Fibroblast of the aortic adventitia (primary cell): ENCODE measurements around the gene HEPHL1. TPM values are rescaled to one million over a fixed set of nuclear protein-coding genes. Genes with fewer than 3 reads are reported as not detected.
"Not testable (repeated sequence)": the region's sequence is repeated elsewhere in the genome, so short reads cannot be mapped to it uniquely, and the experiment has no call there.

Experiments used
- DNase-seq: peaks from one replicate; pipeline ENCODE4 v3.0.0-alpha.2; 2010; ENCODE audit warnings: low read depth
- H3K4me3 ChIP-seq: 2 replicates; pipeline ENCODE4 v1.5.1; 2011; ENCODE audit warnings: low read depth, mild to moderate bottlenecking, control low read depth, low read length, moderate library complexity
- total RNA-seq: library from RNA; depleted of rRNA; stranded (reverse); fragments of >200 nt; gene quantifications from 2 replicates; pipeline ENCODE4 v1.2.3, GENCODE V29; 2012; ENCODE audit warnings: low replicate concordance
- TF ChIP-seq, protein P1 (sequence below): IDR thresholded peaks from 2 replicates; pipeline ENCODE4 v1.5.1; 2011; ENCODE audit warnings: mild to moderate bottlenecking, low read length, control low read depth, inconsistent platforms; ENCODE audit not compliant: insufficient read depth

Gene HEPHL1, protein sequence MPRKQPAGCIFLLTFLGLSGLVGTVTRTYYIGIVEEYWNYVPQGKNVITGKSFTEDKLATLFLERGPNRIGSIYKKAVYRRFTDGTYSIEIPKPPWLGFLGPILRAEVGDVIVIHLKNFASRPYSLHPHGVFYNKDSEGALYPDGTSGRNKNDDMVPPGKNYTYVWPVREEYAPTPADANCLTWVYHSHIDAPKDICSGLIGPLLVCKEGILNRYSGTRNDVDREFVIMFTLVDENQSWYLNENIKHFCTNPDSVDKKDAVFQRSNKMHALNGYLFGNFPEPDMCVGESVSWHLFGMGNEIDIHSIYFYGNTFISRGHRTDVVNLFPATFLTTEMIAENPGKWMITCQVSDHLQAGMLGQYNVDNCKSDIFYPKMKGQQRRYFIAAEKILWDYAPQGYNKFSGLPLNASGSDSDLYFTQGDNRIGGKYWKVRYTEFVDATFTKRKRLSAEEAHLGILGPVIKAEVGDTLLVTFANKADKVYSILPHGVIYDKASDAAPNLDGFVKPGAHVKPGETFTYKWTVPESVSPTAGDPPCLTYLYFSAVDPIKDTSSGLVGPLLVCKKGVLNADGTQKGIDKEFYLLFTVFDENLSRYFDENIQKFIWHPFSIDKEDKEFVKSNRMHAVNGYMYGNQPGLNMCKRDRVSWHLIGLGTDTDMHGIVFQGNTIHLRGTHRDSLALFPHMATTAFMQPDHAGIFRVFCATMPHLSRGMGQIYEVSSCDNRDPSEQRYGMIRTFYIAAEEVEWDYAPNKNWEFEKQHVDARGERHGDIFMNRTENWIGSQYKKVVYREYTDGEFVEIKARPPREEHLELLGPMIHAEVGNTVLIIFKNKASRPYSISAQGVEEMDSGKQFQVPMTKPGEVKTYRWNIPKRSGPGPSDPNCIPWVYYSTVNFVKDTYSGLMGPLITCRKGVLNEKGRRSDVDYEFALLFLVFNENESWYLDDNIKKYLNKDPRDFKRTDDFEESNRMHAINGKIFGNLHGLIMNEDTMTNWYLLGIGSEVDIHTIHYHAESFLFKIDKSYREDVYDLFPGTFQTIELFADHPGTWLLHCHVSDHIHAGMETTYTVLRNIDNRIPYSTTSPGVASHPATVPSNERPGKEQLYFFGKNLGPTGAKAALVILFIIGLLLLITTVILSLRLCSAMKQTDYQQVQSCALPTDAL
- not detected in 2 replicates for total RNA-seq

- DNase-seq, result no peak
- no peak within 1 kb of the TSS for H3K4me3 ChIP-seq
- TF ChIP-seq, protein P1, sequence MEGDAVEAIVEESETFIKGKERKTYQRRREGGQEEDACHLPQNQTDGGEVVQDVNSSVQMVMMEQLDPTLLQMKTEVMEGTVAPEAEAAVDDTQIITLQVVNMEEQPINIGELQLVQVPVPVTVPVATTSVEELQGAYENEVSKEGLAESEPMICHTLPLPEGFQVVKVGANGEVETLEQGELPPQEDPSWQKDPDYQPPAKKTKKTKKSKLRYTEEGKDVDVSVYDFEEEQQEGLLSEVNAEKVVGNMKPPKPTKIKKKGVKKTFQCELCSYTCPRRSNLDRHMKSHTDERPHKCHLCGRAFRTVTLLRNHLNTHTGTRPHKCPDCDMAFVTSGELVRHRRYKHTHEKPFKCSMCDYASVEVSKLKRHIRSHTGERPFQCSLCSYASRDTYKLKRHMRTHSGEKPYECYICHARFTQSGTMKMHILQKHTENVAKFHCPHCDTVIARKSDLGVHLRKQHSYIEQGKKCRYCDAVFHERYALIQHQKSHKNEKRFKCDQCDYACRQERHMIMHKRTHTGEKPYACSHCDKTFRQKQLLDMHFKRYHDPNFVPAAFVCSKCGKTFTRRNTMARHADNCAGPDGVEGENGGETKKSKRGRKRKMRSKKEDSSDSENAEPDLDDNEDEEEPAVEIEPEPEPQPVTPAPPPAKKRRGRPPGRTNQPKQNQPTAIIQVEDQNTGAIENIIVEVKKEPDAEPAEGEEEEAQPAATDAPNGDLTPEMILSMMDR, result no peak
Observed at GRCh38 chr11:94020777-94021481, at the start of gene HEPHL1. HEPHL1 (plus strand) TSS chr11:94021354; CDS start chr11:94021369, 15 bp downstream.

- no peak for DNase-seq
- TF ChIP-seq, protein P1, result no peak
- H3K4me3 ChIP-seq, result no peak overlapping the region
Observed at GRCh38 chr11:93972790-93973189, 48.4 kb upstream of the HEPHL1 start.

DNA sequence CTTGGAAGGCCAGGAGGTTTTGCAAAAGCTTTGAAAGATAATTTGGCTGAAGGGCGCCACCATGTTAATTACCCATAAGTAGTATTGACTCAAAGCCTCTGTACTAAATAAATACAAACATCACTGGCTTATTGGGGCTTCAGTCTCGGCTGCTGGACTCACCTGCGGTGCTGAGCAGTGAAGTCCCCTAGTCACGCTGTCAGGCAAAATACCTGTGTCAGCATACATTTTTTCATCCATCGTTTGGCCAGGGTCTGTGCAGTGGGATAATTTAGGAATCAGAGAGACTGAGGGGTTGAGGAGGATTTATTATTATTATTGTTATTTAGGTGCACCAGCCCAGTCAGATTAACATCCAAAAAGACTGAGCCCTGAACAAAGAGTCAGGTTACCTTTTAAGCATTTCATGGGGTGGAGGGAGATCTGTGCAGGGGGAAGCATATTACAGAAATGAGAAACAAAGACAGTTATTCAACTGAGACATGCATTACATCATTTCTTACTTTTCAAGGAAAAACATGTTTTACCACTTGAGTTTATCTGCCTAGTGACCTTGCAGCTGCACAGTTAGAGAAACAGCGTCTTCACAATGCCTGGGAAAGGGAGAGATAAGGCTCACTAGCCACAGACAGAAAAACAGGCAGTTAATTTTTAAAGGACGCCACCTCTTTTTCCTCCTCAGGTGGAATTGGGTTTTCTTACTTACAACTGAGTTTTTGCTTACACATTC is 47.7 kb upstream of the HEPHL1 start:
- DNase-seq, result peak; percentile 5
- H3K4me3 ChIP-seq, result not testable (repeated sequence)

DNA sequence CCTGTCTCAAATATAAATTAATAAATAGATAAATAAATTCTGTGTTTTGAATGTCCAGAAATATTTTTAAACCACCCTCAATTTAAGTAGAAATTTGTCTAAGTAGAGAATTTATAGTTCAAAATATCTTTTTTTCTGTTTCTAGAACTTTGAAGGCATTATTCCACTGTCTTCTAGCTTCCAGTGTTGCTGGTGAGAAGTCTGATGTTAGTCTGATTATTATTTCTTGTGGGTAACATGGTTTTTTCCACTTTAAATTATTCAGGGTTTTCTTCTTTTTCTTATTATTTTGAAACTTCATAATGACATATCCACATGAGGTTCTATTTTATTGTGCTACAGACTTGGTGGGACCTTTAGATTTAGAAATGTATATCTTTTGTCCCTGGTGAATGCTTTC is 46.4 kb upstream of the HEPHL1 start:
- H3K4me3 ChIP-seq, result no peak overlapping the region
- TF ChIP-seq, protein P1, result no peak
- DNase-seq, result no peak

DNA sequence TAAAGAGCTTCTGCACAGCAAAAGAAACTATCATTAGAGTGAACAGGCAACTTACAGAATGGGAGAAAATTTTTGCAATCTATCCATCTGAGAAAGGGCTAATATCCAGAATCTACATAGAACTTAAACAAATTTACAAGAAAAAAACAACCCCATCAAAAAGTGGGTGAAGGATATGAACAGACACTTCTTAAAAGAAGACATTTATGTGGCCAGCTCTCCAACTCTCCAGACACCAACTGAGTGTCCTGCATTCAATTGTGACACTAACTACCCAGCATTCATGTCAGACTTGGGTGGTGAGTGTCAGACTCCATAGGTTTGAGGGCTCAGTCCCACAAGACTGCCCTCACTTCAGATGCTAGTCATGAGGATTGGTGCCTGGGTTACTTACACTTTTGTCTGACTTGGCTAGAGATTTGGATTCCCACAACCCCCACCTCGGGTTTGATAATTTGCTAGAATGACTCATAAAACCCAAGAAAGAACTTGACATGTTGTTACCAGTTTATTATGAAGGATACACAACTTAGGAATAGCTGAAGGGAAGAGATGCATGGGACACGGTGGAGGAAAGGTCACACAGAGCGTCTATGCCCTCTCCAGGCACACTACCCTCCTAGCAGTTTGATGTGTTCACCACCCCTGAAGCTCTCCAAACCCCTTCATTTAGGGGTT is 44.4 kb upstream of the HEPHL1 start:
- not testable (repeated sequence) for DNase-seq

GRCh38 chr11:93983542-93984195 is 37.5 kb upstream of the HEPHL1 start:
- no peak overlapping the region for H3K4me3 ChIP-seq
- no peak for DNase-seq
- TF ChIP-seq, protein P1, result no peak

More for the DNA sequence above, 44.4 kb upstream of the HEPHL1 start:
- H3K4me3 ChIP-seq, result not testable (repeated sequence)
